GM18870 (cell line): Measurements from ENCODE around the gene RNGTT.

Source experiments
- ATAC-seq: cut with Tn5 transposase; IDR thresholded peaks from one replicate; pipeline ENCODE4 v1.9.1; 2021; ENCODE audit warnings: moderate library complexity; ENCODE audit not compliant: unreplicated experiment

Gene RNGTT

GRCh38 chr6:88566746-88567534, 396.5 kb downstream of the RNGTT start:
- no peak for ATAC-seq

GRCh38 chr6:88565836-88566235, 397.6 kb downstream of the RNGTT start:
- ATAC-seq: no peak

- ATAC-seq: no peak
Measured at GRCh38 chr6:88565409-88565811, 398.0 kb downstream of the RNGTT start.

GRCh38 chr6:88563277-88563625, 400.2 kb downstream of the RNGTT start:
- no peak for ATAC-seq

GRCh38 chr6:88562353-88563276, 400.8 kb downstream of the RNGTT start:
- no peak for ATAC-seq

GRCh38 chr6:88561954-88562315, 401.5 kb downstream of the RNGTT start:
- no peak for ATAC-seq

GRCh38 chr6:88561034-88561953, 402.1 kb downstream of the RNGTT start:
- no peak for ATAC-seq
